Measurements from ENCODE around the gene PRMT7.

PRMT7 gene

DNA sequence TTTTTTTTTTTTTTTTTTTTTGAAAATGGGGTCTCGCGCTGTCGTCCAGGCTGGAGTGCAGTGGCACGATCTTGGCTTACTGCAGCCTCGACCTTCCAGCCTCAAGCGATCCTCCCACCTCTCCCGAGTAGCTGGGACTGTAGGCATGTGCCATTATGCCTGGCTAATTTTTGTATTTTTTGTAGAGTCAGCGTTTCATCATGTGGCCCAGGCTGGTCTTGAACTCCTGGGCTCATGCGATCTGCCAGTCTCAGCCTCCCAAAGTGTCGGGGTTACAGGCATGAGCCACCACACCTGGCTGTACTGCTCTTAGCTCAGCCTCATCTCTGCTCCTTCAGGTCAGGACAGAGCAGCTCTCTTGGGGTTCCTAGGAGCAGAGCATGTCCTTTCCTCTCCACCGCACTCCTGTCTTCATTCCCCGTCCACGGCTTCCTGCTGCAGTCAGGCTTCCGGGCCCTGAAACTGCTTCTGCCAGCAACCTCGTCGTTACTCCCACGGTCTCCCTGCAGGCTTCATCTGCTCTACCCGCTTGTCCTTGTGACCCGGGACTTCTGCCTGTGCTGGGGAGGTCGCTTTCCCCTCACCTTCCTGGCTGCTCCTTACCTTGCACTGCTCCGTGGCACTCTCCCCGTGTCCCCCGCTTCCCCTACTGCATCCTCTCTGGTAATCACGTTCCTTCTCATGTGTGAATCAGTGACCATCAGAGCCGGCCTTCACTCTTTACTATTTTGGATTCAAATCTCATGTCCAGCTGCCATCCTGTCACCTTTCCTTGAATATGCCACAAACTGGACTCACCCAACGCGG lies 38.0 kb downstream of the PRMT7 start:
- ATAC-seq = no peak
- no peak for DNase-seq

- ATAC-seq (no peak), DNase-seq (no peak)
Observed at GRCh38 chr16:68349838-68350410, 39.1 kb downstream of the PRMT7 start.

- ATAC-seq (no peak), DNase-seq (no peak)
Observed at GRCh38 chr16:68350813-68351350, 40.1 kb downstream of the PRMT7 start.

DNA sequence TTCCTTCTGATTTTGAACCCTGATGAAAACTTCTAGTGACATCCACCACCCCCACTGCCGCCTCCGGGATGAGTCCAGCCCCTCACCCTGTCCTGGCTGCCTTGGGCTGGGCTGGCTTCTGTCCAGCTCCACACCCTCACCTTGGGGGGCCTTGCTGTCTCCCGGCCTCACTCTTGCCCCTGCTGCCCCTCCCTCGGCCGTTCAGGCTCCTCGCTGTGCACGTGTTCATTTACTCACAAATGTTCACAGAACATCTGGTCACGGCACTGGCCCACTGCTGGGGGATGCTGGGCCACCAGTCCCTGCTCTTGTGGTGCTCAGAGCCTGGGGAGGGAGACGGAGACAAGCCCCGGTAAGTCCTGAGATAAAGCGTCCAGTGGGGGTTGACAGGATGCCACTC lies 40.6 kb downstream of the PRMT7 start:
- no peak for DNase-seq
- no peak for ATAC-seq

- DNase-seq = no peak
- ATAC-seq = no peak
Observed at GRCh38 chr16:68351991-68352431, 41.2 kb downstream of the PRMT7 start.

DNA sequence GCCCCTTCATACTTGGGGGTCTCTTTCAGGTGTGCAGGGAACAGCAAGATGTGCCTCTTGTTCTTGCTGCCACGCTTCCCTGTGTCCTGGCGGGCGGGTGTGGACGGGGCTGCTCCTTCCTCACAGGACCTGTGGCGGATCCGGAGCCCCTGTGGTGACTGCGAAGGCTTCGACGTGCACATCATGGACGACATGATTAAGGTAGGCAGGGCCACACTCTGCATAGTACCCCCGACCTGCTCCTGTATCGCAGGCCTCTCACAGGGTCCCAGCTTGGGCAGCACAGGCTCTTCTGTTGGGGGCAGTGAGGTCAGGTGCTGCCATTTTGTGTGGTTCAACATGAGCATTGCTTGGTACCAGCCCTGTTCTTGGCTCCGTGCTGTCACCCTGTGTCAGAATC lies 42.5 kb downstream of the PRMT7 start:
- DNase-seq = no peak
- ATAC-seq = no peak

- ATAC-seq = no peak
- no peak for DNase-seq
Observed at GRCh38 chr16:68354816-68355215, 44.0 kb downstream of the PRMT7 start.

DNA sequence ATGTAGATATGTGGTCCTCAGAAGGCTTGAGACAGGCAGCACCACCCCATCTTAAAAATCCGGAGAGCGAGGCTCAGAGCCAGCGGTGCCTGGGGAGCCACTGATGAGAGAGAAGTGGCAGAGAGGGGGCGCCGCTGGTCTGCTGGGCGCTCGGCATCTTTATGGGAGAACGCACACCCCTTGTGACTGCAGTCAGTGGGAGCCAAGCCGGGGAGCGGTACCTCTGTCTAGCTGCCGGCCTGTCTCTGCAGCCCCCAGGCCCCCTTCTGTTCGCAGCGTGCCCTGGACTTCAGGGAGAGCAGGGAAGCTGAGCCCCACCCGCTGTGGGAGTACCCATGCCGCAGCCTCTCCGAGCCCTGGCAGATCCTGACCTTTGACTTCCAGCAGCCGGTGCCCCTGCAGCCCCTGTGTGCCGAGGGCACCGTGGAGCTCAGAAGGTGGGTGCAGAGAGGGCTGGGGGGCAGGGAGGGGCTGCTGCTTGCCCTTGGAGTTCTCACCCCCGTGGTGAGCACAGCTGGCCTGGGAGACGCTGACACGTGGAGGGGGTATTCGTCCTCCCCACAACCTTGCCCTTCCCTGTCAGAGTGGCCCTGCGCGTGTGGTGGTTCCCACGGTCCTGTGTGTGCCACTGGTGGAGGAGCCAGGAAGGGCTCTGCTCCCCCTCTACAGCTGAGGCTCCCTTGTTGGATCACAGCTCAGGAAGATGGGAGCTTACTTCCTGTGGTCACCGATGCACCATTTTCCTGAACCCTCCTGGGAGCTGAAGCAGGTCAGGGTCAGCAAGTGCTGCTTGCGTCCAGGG lies 44.8 kb downstream of the PRMT7 start:
- no peak for DNase-seq
- no peak for ATAC-seq

- ATAC-seq (peak; percentile 84), DNase-seq (peak; percentile 76)
Observed at GRCh38 chr16:68356249-68356918, 45.6 kb downstream of the PRMT7 start.

DNA sequence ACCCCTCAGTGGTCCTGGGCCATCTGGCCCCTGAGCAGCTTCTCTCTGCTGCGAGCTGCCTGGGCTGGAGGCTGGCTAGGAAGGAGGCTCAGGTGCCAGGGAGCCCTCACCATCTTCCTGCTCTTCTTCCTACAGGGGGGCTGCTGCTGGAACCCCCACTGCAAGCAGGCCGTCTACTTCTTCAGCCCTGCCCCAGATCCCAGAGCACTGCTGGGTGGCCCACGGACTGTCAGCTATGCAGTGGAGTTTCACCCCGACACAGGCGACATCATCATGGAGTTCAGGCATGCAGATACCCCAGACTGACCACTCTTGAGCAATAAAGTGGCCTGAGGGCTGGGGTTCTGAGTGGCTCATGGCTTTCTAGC lies 46.1 kb downstream of the PRMT7 start:
- no peak for ATAC-seq

GRCh38 chr16:68357521-68357922 lies 46.7 kb downstream of the PRMT7 start:
- no peak for ATAC-seq
- no peak for DNase-seq

More for the DNA sequence above, 46.1 kb downstream of the PRMT7 start:
- no peak for DNase-seq

GRCh38 chr16:68357923-68358322 lies 47.1 kb downstream of the PRMT7 start:
- ATAC-seq (no peak), DNase-seq (no peak)

DNA sequence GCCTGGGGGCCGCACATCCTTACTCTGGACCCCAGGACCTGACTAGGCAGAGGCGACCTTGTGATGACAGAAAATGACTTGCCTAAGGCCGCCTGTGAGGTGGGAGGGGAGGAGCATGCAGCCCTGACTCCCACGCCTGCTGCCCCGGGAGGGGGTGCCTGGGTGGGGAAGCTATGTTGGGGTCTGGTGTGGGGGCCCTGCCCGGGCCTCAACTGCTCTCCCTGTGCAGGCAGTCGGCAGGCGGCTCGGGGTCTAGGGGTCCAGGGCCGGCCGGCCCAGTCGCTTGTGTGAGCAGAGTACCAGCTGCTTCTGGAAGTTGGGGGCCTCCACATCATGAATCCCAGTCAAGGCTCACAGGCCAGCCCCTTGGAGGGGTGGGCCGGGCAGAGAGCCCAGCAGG lies 48.1 kb downstream of the PRMT7 start:
- ATAC-seq (no peak), DNase-seq (no peak)

GRCh38 chr16:68359398-68360191 lies 48.8 kb downstream of the PRMT7 start:
- ATAC-seq (no peak), DNase-seq (no peak)

GRCh38 chr16:68360547-68360946 lies 49.7 kb downstream of the PRMT7 start:
- DNase-seq = no peak
- no peak for ATAC-seq

GRCh38 chr16:68360956-68361355 lies 50.1 kb downstream of the PRMT7 start:
- DNase-seq (no peak), ATAC-seq (no peak)

DNA sequence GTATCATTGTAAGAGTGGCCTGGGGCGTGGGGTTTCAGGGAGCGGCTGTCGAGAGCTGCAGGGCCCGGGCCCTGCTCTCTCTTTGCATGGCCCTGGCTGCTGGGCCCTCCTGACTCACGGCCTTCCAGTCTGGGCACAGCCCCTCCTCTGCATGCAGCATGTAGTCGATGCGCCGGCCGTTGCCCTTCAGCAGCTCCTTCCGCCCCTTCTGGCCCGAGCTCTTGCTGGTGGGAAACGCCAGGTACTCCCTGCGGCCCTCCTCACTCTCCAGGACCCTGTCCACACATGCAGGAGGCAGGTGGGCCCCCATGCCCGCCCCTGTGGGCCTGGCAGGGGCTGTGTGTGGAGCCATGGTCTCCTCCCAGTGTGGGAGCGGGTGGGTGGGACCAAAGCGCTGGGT lies 50.7 kb downstream of the PRMT7 start:
- no peak for DNase-seq
- ATAC-seq = no peak

DNA sequence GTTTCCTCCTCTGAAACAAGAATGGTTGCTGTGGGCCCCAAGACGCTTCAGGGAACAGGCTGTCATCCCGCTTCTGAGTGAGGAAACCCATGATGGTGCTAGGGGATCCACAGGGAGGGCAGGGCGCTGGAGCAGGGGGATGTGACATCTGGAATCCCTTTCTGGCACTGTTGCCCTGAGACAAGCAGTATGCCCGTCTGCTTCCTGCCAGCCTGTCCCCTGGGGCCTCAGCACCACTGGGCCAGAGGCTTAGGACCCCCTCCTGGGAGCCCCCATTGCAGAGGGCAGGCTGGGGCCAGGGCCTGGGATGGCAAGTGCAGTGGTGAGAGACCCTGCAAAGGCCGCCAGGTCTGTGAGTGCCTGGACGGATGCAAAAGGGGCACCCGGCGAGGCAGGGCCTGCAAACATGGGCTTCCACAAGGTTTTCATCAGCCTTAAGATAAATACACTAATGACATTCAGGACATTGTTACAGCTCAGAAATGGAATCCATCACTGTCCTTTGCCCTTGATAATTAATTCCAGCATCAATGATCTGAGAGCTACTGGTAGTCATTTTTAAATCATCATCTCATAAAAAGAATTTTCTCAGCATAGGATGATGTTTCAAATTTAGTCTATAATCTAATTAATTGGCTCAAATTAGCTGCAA lies 51.6 kb downstream of the PRMT7 start:
- ATAC-seq (no peak), DNase-seq (no peak)

DNA sequence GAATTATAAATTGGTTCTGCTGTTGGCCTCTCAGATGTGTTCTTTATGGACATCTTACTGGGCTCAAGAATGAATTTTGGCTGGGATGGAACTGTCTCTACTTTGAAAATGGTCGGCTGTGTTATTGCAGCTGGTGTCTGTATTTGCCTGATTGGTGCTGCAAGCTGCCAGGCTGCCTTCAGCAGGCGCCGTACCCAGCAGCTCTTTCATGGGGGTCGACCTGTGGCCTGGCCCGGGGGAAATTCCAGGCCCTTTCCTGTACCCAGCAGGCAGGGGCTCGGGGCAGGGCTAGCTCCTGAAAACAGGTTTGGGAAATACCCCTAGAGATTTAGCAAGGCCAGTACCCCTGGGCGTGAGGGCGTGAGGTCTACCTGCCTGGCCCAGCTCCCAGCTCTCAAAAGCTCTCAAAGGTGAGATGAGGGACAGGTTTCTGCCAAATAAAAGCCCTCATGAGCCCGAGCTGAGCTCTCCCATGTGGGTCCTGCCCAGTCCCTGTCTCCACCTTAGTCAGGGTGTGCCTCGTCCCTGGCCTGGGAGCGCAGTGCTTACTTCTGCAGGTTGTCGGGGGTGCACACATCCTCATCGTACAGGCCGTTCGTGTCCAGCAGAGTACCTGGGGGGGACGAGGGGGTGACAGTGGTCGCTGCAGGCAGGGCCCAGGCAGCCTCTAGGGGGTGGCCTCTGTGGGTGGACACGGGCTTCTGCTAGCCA lies 52.3 kb downstream of the PRMT7 start:
- ATAC-seq (no peak), DNase-seq (no peak)
